C1 segment of cervical spinal cord (tissue), 14 donors: ENCODE measurements around the gene RHOT2.

Source experiments
- DNase-seq, 14 donors: peaks; one replicate each; lab custom pipeline; 2025; lab: John Stamatoyannopoulos, UW

Gene RHOT2

GRCh38 chr16:695355-696089 lies 27.6 kb downstream of the RHOT2 start:
- peak in 1 of 14 donors; percentile 83 for DNase-seq

GRCh38 chr16:698911-699671 lies 31.2 kb downstream of the RHOT2 start:
- DNase-seq: no peak

- peak in 1 of 14 donors; percentile 32 for DNase-seq
Observed at GRCh38 chr16:700684-701584, 33.0 kb downstream of the RHOT2 start.

GRCh38 chr16:702341-702740 lies 34.4 kb downstream of the RHOT2 start:
- no peak for DNase-seq

- DNase-seq: no peak
Observed at GRCh38 chr16:703406-703805, 35.5 kb downstream of the RHOT2 start.

GRCh38 chr16:704047-704446 lies 36.1 kb downstream of the RHOT2 start:
- DNase-seq: no peak

- DNase-seq: peak in 1 of 14 donors; percentile 83
Observed at GRCh38 chr16:704552-705380, 36.8 kb downstream of the RHOT2 start.

GRCh38 chr16:705431-706188 lies 37.7 kb downstream of the RHOT2 start, which contains the start of gene FBXL16:
TSS of gene FBXL16 (minus strand) at chr16:705801. CDS start at chr16:697405, 8,396 bp downstream.
- DNase-seq: peak in 11 of 14 donors; percentile 18 to 80 (median 46)

- DNase-seq: peak in 1 of 14 donors; percentile 75
Observed at GRCh38 chr16:706189-707061, 38.5 kb downstream of the RHOT2 start.

- DNase-seq: peak in 1 of 14 donors; percentile 69
Observed at GRCh38 chr16:707062-707538, 39.2 kb downstream of the RHOT2 start.

GRCh38 chr16:708019-708418 lies 40.1 kb downstream of the RHOT2 start:
- peak in 1 of 14 donors; percentile 46 for DNase-seq

GRCh38 chr16:708959-709358 lies 41.0 kb downstream of the RHOT2 start:
- DNase-seq: no peak

GRCh38 chr16:709566-710499 lies 41.9 kb downstream of the RHOT2 start:
- DNase-seq: peak in 12 of 14 donors; percentile 21 to 93 (median 60)

- no peak for DNase-seq
Observed at GRCh38 chr16:710500-711075, 42.7 kb downstream of the RHOT2 start.

- DNase-seq: no peak
Observed at GRCh38 chr16:711084-711483, 43.2 kb downstream of the RHOT2 start.

GRCh38 chr16:711548-712320 lies 43.8 kb downstream of the RHOT2 start:
- DNase-seq: peak in 10 of 14 donors; percentile 33 to 84 (median 54)
